GM19099 (cell line): Measurements from ENCODE around the gene PRKAR1B.

Experiments used
- POLR2A ChIP-seq: IDR thresholded peaks from 3 replicates; pipeline ENCODE4 v1.6.1; 2011; ENCODE audit warnings: low read depth; ENCODE audit not compliant: insufficient read length; ENCODE audit errors: extremely low read depth

Gene PRKAR1B

DNA sequence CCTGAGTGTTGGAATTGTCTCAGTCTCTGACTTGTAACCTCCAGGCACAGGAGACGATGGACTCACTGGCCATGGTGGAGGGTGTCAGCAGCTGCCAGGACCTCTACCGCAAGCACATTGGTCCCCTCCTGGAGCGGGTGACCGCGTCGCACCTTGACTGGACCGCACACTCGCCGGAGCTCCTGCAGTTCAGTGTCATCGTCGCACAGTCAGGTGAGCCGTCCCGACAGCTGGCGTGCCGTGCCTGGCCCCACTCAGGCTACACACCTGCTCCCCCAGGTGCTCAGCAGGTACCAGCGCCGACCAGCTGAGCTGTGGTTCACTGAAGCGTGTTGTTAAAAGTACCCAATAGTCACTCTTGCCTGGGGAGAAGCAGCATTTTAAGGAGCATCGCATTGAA lies 36.7 kb upstream of the PRKAR1B start:
- TF ChIP-seq POLR2A: no peak

DNA sequence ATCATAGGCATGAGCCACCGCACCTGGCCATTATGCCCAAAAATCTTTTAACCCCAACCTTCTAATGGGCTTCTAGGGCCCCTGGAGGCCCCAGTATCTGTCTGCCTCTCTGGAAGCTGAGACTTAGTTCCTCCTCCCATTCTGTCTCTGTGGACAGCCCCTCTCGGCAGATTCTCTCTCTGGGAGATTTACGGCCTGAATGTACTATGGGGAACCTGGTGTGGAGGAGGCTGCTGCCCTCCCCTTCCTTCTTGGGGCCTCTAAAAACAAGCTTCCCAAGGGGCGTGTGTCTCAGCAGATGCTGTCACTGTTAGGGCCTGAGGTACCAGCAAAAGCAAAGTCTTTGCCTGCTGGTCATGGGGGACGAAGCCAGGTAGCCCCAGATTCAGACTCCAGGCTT lies 35.8 kb upstream of the PRKAR1B start:
- TF ChIP-seq POLR2A: no peak

DNA sequence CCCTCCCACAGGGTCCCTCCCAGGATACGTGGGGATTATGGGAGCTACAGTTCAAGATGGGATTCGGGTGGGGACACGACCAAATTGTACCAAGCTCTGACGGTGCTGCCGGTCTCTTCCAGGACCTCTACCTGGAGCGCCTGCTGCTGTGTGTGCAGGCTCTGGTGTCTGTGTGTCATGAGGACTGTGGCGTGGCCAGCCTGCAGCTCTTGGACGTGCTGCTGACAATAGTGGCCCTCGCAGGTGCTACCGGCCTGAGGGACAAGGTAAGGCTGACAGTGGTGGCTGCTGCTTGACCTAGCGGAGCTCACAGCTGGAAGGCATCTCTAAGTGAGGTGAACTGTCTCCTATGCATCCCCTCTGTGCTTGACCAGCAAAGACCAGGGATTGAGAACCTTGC lies 34.5 kb upstream of the PRKAR1B start:
- TF ChIP-seq POLR2A: no peak

DNA sequence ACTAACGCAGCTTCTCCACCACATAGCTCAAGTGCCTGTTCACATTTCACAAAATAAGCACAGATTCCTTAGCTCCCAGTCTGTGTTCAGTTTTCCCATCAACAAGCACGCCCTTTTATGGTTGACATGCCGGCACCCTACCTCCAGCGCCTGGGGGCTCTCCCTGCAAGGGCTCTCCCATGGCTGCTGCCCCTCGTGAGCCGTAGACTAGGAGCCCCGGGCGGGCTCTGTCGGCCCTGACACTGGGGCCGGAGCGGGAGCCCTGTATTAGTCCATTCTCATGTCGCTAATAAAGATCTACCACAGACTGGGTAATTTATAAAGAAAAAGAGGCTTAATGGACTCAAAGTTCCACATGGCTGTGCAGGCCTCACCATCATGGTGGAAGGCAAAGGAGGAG lies 34.0 kb upstream of the PRKAR1B start:
- TF ChIP-seq POLR2A: no peak

DNA sequence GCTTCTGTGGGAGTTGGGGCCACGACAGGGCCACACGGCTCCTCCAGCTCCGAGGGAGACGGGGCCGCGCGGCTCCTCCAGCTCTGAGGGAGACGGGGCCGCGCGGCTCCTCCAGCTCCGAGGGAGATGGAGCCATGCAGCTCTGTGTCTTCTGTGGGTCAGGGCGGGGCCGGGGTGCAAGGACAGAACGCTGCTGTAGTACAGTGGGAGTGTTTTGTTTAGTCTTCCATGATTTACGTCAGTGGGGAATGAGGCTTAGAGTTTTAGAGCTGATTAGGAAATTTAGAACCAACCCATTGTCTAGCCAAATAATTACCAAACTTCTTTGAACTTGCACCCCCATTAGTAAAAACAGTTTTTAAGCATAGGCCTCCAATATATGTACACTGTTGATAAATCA lies 32.9 kb upstream of the PRKAR1B start:
- no peak for TF ChIP-seq POLR2A

DNA sequence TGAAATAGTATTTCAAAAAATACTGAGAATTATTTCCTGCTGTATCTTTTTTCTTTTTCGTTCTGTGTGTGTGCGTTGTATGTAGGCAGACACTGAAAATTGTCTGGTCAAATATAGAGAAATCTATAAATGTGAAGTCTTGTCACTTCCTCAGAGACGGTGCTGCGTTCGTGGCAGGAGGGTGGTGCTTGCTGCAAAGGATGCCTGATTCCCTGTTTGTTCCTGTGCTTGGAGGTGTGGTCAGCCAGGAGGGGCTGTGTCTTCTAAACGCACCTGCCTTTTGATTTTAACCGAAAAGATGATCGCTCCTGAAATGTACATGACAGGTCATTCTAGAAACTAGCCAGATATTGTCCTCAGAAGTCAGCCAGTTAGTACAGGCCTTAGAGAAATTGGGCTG lies 32.5 kb upstream of the PRKAR1B start:
- TF ChIP-seq POLR2A: no peak

DNA sequence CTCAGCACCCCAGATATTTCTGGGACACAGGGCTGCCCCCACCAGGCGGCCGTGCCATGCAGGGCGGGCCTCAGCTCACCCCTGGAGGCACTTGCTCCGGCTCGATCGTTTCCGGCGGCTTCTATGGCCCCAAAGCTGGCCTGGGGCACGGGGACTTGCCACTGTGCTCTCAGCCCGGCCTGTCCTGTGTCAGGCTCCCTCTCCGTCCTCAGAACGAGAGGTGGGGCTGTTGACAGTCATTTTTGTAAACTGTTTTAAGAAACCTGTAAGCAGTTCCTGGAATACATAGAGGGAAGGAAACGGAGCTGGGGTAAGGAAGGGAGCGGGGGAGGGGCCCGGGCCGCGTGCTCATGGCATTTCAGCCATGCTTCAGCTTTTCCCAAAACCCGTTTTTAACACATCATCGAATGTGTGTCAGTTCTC lies 30.7 kb upstream of the PRKAR1B start:
- TF ChIP-seq POLR2A: no peak

DNA sequence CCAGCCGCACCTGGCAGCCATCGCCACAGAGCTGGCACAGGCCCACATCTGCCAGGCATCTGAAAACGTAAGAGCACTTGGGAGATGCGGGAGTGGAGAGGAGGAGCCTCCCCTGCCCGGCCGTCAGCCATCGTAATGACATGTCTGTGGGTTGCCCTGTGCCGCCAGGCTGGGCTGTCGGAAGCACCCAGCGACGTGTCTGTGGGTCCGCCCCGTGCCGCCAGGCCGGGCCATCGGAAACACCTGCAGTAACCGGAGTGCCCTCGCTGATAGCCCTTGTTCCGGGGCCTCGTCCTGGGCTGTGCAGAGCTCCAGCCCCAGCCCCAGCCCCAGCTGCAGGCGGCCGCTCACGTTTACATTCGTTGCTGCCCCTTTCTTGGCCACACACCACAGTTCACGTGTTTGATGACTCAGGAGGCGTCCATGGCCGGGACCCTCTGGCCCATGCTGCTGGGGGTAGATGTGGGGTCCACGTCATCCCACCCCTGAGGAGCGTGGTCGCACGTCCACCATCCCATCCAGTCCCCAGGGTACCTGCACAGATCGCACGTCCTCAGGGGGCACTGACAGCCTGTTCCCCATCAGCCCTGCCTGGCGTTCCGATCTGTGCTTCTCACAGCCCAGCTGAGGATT lies 30.0 kb upstream of the PRKAR1B start:
- no peak for TF ChIP-seq POLR2A

DNA sequence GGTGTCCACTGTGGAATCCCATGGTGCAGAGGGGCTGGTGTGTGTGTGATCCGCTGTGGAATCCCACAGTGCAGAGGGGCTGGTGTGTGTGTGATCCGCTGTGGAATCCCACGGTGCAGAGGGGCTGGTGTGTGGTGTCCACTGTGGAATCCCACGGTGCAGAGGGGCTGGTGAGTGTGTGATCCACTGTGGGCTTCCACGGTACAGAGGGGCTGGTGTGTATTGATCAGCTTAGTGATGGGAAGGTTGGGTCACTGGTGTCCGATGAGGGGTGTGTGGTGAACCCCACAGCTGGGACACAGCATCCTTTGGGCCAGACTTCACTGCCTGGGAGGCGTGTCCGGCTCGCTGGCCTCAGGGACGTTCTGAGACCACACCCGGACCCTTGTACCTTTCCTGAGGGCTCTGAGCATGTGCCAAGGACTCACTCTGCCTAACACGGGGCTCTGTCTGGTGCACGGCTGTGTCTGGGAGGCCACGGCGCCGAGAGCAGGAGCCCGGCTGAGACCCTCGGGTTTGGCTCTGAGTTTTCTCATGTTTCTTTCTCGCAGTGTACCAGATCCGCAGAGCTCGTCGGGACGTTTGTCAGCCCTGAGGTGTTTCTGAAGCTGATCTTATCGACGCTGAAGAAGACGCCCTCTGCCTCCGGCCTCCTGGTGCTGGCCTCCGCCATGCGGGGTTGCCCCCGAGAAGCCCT lies 29.3 kb upstream of the PRKAR1B start:
- TF ChIP-seq POLR2A: no peak

DNA sequence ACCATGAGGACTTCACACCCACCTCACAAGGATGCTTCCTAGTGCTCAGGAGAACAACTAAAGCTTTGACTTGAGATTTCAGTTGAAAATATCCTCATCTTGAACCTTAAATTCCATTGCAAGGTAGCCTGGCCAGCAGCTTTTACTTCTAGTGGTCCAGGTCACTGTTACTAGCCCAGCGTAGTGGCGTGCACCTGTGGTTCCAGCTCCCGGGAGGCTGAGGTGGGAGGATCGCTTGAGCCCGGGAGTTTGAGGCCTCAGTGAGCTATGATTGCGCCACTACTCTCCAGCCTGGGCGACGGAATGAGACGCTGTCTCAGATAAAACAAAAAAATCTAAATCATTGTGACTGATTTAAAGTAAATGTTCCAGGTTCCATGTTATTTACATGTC lies 28.3 kb upstream of the PRKAR1B start:
- no peak for TF ChIP-seq POLR2A

DNA sequence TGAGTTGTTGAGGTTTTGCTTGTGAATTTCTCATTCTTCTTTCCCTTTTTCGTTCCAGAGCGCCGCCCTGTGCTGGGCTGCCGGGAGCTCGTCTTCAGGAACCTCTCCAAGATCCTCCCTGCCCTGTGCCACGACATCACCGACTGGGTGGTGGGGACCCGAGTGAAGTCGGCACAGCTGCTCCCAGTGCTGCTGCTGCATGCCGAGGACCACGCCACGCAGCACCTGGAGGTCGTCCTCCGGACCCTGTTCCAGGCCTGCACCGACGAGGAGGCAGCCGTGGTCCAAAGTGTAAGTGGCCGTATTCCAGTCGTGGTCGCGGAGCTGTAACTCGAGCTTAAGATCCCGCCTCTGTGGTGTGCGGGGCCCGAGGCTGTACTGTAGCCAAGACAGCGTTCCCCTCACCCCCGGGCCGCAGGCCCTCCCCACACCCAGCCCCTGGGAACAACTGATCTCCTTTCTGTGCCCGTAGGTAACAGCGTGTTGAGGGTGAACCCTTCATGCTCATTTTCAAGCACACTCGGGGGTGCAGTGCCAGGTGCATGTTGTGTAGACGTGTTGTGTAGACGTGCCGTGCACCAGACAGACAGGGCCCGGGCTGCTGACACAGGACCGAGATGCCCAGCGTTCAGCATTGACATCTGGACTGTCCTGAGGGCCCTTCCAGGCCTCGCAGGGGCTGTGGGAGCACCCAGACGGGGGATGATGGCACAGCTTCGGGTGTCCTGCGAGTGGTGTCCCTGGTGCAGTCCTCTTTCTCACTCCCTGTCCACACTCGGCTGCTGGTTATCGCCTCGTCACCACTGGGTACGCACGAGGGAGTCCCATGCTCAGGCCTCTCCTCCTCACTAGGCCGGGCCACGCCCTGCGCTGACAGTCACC lies 27.7 kb upstream of the PRKAR1B start:
- TF ChIP-seq POLR2A: no peak

DNA sequence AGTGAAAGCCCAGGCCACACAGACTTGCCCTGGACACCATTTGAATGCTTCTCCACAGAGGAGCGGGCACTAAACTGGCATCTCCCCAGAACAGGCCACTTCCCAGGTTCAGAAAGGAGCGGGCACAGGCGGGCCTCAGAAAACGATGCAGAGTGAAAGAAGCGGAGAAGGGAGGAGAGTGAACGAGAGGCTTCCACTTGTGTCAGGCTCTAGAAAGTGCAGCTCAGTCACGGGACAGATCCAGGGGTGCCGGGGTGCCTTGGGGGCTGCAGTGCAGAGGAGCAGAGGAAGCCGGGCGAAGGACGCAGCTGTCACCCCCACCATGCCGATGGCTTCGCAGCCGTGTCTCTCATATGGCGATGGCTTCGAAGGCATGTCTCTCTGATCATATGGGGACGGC lies 26.1 kb upstream of the PRKAR1B start:
- no peak for TF ChIP-seq POLR2A

DNA sequence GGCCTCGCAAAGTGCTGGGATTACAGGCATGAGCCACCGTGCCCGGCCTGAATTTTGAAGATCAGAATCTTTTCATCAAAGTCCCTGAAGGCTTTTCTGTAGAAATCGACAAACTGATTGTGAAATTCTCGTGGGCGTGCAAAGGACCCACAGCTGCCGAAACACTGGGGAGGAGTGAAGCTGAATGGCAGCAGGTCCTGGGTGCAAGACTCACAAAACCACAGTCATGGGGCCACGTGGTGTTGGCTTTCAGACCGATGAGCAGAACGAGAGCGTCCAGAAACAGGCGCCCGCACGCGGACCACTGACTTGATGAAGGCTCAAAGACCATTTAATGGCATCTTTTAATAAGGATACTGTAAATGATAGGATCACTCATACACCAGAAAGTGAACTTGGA lies 24.7 kb upstream of the PRKAR1B start:
- no peak for TF ChIP-seq POLR2A

DNA sequence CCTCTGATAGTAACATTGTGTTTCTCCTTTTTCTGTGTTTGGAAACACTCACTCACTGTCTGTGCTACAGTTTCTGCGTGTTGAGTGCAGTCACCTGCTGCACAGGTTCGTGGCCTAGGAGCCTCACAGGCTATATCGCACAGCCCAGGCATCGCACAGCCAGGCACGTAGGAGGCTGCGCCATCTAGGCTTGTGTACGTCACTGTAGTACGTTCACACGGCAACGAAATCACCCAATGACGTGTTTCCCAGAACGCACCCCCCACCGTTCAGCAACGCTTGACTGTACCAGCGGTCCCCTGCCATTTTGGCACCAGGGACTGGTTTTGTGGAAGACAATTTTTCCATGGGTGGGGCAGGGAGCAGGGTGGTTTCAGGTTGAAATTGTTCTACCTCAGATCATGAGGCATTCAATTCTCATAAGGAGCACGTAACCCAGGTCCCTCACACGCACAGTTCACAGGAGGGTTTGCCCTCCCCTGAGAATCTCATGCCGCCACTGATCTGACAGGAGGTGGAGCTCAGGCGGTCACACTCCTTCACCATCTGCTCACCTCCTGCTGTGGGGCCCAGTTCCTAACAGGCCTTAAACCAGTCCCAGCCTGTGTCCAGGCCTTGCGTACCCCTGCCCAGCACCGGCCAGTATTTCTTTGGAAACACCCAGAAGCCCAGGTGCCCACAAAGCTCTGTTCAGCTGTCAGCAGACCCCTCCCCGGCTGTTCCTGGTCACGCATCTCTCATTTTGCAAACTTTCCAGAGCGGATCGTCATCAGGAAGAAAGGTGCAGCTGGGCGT lies 23.2 kb upstream of the PRKAR1B start:
- TF ChIP-seq POLR2A: no peak

DNA sequence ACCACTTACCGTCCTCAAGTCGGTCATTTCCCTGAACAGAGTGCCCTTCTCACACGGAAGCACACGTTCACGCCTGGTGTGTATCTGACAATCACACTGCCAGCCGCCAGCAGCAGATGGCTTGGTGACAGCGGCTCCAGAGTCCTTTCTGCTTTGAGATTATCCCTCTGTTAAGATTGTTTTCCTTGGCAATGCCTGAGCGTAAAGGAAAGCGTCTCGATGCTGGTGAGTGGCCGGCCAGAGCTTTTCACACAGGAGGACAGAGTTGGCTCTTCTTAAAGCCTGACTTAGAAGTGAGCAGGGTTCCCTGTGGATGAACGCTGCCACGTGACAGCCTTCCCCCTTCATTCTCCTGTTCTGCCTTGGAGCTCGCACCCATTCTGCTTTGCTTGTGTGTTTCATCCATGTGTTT lies 22.1 kb upstream of the PRKAR1B start:
- no peak for TF ChIP-seq POLR2A
